NAMALWA (cell line): Measurements from ENCODE around the gene LENG8.
"Not testable (repeated sequence)": the region's sequence is repeated elsewhere in the genome, so short reads cannot be mapped to it uniquely, and the experiment has no call there.

Experiments used
- DNase-seq: peaks from one replicate; pipeline ENCODE4 v3.0.0-alpha.2; 2015; ENCODE audit warnings: low spot score

LENG8 gene

GRCh38 chr19:54444737-54445136 is 4.3 kb upstream of the LENG8 start:
- no peak for DNase-seq

- not testable (repeated sequence) for DNase-seq
Measured at GRCh38 chr19:54446349-54446748, 2.6 kb upstream of the LENG8 start.

- DNase-seq: peak; percentile 51
Measured at GRCh38 chr19:54448040-54448773, 792 bp upstream of the LENG8 start.

GRCh38 chr19:54449701-54450069 is 686 bp downstream of the LENG8 start:
- DNase-seq: no peak

GRCh38 chr19:54451331-54451871 is 2.4 kb downstream of the LENG8 start:
- DNase-seq: no peak

GRCh38 chr19:54451997-54452396 is 3.0 kb downstream of the LENG8 start:
- no peak for DNase-seq

- no peak for DNase-seq
Measured at GRCh38 chr19:54452626-54453025, 3.6 kb downstream of the LENG8 start.

GRCh38 chr19:54453921-54454780 is 5.2 kb downstream of the LENG8 start:
- DNase-seq: no peak

GRCh38 chr19:54454781-54455675 is 6.0 kb downstream of the LENG8 start:
- no peak for DNase-seq

- DNase-seq: no peak
Measured at GRCh38 chr19:54455786-54456422, 6.9 kb downstream of the LENG8 start.

GRCh38 chr19:54456423-54457373 is 7.7 kb downstream of the LENG8 start:
- no peak for DNase-seq

- DNase-seq: no peak
Measured at GRCh38 chr19:54457773-54458647, 9.0 kb downstream of the LENG8 start.

- DNase-seq: no peak
Measured at GRCh38 chr19:54458648-54459281, 9.8 kb downstream of the LENG8 start.

- DNase-seq: no peak
Measured at GRCh38 chr19:54459282-54460229, 10.6 kb downstream of the LENG8 start.

- no peak for DNase-seq
Measured at GRCh38 chr19:54460230-54461005, 11.4 kb downstream of the LENG8 start.

- DNase-seq: no peak
Measured at GRCh38 chr19:54461210-54461609, 12.2 kb downstream of the LENG8 start.

GRCh38 chr19:54461613-54462012 is 12.6 kb downstream of the LENG8 start:
- no peak for DNase-seq
